Natural killer cell (primary cell): ENCODE measurements around the gene VSNL1. TPM values are rescaled to one million over a fixed set of nuclear protein-coding genes. Genes with fewer than 3 reads are reported as not detected.

Source experiments
- ATAC-seq, 3 donors: fragments of 150-1000 bp in 2 of 3; fragments of 200-7000 bp in 1 of 3; cut with Tn5 transposase; 1 replicate in 1 of 3; 2 replicates in 2 of 3; pipeline ENCODE4 v1.10.0; 2021; ENCODE audit warnings: mild to moderate bottlenecking in 2 of 3, moderate library complexity in 2 of 3
- DNase-seq, 2 donors: peaks; one replicate each; pipeline versions ENCODE4 v3.0.0 to v3.0.0-alpha.2; 2013 to 2021; ENCODE audit warnings: mixed read lengths in 1 of 2
- H3K27ac ChIP-seq: one replicate; pipeline ENCODE4 v1.5.1; 2013; ENCODE audit warnings: mild to moderate bottlenecking, low read length
- H3K27me3 ChIP-seq: one replicate; pipeline ENCODE4 v1.6.1; 2013; ENCODE audit warnings: low read length; ENCODE audit not compliant: control insufficient read depth, insufficient read depth
- H3K36me3 ChIP-seq: one replicate; pipeline ENCODE4 v1.6.1; 2013; ENCODE audit warnings: low read length; ENCODE audit not compliant: control insufficient read depth, insufficient read depth
- H3K4me1 ChIP-seq: one replicate; pipeline ENCODE4 v1.6.1; 2013; ENCODE audit warnings: low read length; ENCODE audit not compliant: control insufficient read depth, insufficient read depth
- H3K4me3 ChIP-seq: one replicate; pipeline ENCODE4 v1.5.1; 2013; ENCODE audit warnings: low read length
- H3K9me3 ChIP-seq: one replicate; pipeline ENCODE4 v1.6.1; 2013; ENCODE audit warnings: low read length; ENCODE audit not compliant: control insufficient read depth, insufficient read depth
- H3K27ac Mint-ChIP-seq, 2 donors: one replicate each; pipeline ENCODE4 v1.8.0; 2022; ENCODE audit warnings: mild to moderate bottlenecking in 2 of 2, mixed read lengths in 2 of 2, moderate library complexity in 1 of 2
- H3K27me3 Mint-ChIP-seq, 2 donors: one replicate each; pipeline ENCODE4 v1.8.0; 2022; ENCODE audit warnings: low read depth in 2 of 2, mixed read lengths in 2 of 2
- H3K36me3 Mint-ChIP-seq: one replicate; pipeline ENCODE4 v1.8.0; 2022; ENCODE audit warnings: mixed read lengths
- H3K4me1 Mint-ChIP-seq, 2 donors: one replicate each; pipeline ENCODE4 v1.8.0; 2022; ENCODE audit warnings: mixed read lengths in 2 of 2
- H3K4me3 Mint-ChIP-seq: one replicate; pipeline ENCODE4 v1.8.0; 2022; ENCODE audit warnings: mild to moderate bottlenecking, moderate library complexity, mixed read lengths
- H3K9me3 Mint-ChIP-seq, 2 donors: one replicate each; pipeline ENCODE4 v1.8.0; 2022; ENCODE audit warnings: mixed read lengths in 2 of 2
- WGBS: methylation state at CpG from one replicate; pipeline ENCODE4 v1.1.7; 2013; ENCODE audit warnings: missing lambda C conversion rate; ENCODE audit not compliant: insufficient coverage; 5-methylcytosine and 5-hydroxymethylcytosine counted together
- intact Hi-C: fragments of 100-400 bp; cut with micrococcal nuclease; formaldehyde crosslinking; loops from one replicate; pipeline ENCODE4 v1.14.2; 2022
- total RNA-seq, 4 donors: library from RNA; stranded (reverse); fragments of 120-200 nt in 1 of 4; gene quantifications; one replicate each; pipeline versions ENCODE4 v1.2.3 to v1.2.4, GENCODE V29; 2013 to 2022
- TF ChIP-seq, protein P1 (sequence below): fragments of 200-600 bp; IDR thresholded peaks from one replicate; pipeline ENCODE4 v1.8.0; 2022; ENCODE audit warnings: antibody characterized with exemption

The VSNL1 gene
- total RNA-seq, 3 donors from 2014 or later (not counting 1 experiment from before 2014, with no cell fraction given) = not detected

DNA sequence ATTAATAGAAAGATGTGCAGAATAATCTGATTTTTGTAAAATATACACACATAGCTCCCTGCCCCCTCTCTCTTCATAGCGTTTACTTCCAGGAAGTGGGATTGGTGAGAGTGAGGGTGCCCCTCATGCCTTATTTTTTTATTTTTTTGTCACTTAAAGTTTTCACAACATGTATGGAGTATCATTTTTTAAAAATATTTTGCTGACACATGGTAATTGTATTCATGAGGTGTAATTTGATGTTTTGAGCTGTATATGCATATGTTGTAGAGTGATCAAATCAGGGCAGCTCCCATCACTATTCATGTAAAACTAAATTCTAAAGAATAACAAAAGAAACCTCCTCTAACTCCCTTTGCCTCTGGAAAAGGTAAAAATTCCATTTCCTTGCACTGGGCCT, 74.7 kb downstream of the VSNL1 start:
- Mint-ChIP-seq H3K4me1 (no peaks in the 10 kb centered on the region), H3K36me3 (no peaks in the 10 kb centered on the region), H3K9me3 (no peaks in the 10 kb centered on the region), H3K27me3 (peaks cover 6 to 10% of the 10 kb centered on the region in 2 donors), H3K4me3 (no peak overlapping the region), H3K27ac (no peak overlapping the region)
- Histone ChIP-seq H3K4me1 (no peaks in the 10 kb centered on the region), H3K36me3 (no peaks in the 10 kb centered on the region), H3K27ac (no peak overlapping the region), H3K9me3 (no peaks in the 10 kb centered on the region), H3K4me3 (no peak overlapping the region), H3K27me3 (no peaks in the 10 kb centered on the region)
- intact Hi-C loops = no loop called here
- WGBS = no CpG with 5 or more reads among the region's 1 CpG
- ATAC-seq (no peak), DNase-seq (no peak)
- TF ChIP-seq, protein P1, sequence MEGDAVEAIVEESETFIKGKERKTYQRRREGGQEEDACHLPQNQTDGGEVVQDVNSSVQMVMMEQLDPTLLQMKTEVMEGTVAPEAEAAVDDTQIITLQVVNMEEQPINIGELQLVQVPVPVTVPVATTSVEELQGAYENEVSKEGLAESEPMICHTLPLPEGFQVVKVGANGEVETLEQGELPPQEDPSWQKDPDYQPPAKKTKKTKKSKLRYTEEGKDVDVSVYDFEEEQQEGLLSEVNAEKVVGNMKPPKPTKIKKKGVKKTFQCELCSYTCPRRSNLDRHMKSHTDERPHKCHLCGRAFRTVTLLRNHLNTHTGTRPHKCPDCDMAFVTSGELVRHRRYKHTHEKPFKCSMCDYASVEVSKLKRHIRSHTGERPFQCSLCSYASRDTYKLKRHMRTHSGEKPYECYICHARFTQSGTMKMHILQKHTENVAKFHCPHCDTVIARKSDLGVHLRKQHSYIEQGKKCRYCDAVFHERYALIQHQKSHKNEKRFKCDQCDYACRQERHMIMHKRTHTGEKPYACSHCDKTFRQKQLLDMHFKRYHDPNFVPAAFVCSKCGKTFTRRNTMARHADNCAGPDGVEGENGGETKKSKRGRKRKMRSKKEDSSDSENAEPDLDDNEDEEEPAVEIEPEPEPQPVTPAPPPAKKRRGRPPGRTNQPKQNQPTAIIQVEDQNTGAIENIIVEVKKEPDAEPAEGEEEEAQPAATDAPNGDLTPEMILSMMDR = no peak

DNA sequence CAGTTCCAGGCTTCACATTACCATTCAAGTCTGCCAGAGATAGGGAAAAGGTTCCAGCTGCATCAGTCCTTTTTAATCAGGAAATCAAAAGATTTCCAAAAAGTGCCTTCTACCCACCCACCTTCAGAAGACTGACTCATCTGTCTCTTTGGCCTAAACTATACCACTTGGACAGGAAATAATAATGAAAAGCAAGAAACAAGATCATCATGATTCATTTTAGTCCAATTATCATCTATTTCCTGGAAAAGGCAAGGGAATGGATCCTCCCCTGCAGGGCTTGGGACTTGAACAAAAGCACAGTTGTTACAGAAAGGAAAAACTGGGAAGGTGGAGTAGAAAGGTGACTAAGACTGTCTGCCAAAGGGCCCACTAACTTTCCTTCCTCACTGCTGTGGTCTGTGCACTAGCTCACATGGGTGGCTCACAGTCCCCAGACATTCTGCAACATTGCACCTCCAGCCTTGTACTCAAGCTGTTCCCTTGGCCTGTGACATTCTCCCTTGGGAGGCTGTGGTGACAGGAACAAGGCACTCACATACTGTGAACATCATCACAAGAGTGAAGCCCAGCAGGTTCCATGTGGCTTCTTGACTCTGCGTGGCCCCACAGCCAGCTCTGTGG, 75.3 kb downstream of the VSNL1 start:
- H3K27me3 Mint-ChIP-seq = peaks cover 6 to 10% of the 10 kb centered on the region in 2 donors
- WGBS = 95% methylated on average over 1 of the region's 1 CpG
- no peaks in the 10 kb centered on the region for H3K36me3 Mint-ChIP-seq
- H3K4me3 ChIP-seq = no peak overlapping the region
- TF ChIP-seq, protein P1 = no peak
- no peak overlapping the region for H3K27ac ChIP-seq
- H3K4me1 ChIP-seq = no peaks in the 10 kb centered on the region
- DNase-seq (no peak), ATAC-seq (no peak)
- intact Hi-C loops = no loop called here
- H3K36me3 ChIP-seq = no peaks in the 10 kb centered on the region
- H3K9me3 ChIP-seq = no peaks in the 10 kb centered on the region
- no peak overlapping the region for H3K27ac Mint-ChIP-seq
- no peaks in the 10 kb centered on the region for H3K9me3 Mint-ChIP-seq
- no peak overlapping the region for H3K4me3 Mint-ChIP-seq
- H3K27me3 ChIP-seq = no peaks in the 10 kb centered on the region
- H3K4me1 Mint-ChIP-seq = no peaks in the 10 kb centered on the region

DNA sequence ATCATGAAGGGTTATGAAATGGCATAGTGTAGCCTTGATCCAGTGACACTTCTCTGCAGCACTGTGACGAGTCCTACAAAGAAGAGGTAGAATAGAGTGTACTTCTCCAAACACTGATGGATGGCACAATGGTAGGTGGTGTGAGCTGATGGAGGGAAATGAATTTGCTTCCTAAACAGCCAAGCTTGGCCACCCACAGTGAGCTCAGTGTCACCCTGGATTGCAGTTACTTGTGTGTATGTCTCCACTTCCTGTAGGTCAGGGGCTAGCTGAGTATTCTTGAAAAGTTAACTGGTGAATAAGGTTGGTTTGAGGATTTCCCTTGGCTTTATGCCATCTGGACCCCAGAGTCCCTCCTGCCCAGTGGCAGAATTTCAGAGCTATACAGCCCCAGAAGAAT, 75.9 kb downstream of the VSNL1 start:
- Histone ChIP-seq H3K36me3 (no peaks in the 10 kb centered on the region), H3K9me3 (no peaks in the 10 kb centered on the region), H3K27ac (no peak overlapping the region), H3K4me3 (no peak overlapping the region), H3K4me1 (no peaks in the 10 kb centered on the region), H3K27me3 (no peaks in the 10 kb centered on the region)
- Mint-ChIP-seq H3K4me1 (no peaks in the 10 kb centered on the region), H3K4me3 (no peak overlapping the region), H3K27ac (no peak overlapping the region), H3K9me3 (no peaks in the 10 kb centered on the region), H3K36me3 (no peaks in the 10 kb centered on the region), H3K27me3 (peaks cover 6 to 10% of the 10 kb centered on the region in 2 donors)
- 95% methylated on average over 1 of the region's 1 CpG for WGBS
- intact Hi-C loops = no loop called here
- TF ChIP-seq, protein P1 = no peak
- ATAC-seq (no peak), DNase-seq (no peak)

DNA sequence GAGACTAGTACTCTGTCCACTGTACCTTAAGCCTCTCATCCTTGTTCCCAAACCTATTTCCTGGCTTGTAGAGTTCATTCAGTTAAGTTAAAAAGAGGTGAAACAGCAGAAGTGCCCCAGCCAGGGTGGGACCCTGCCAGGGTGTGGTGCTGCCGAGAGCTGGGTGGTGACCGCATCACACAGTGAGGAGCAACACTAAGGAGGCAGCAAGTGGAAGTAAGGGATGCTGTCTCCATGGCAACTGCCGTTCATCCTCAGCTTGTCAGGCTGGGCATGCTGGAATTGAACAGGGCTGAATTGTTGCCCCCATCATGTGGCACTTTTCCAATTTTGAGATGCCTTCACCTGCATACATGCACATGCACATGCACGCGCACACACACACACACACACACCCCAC, 77.0 kb downstream of the VSNL1 start:
- Histone ChIP-seq H3K27me3 (no peaks in the 10 kb centered on the region), H3K4me1 (no peaks in the 10 kb centered on the region), H3K9me3 (no peaks in the 10 kb centered on the region), H3K4me3 (no peak overlapping the region), H3K36me3 (no peaks in the 10 kb centered on the region), H3K27ac (no peak overlapping the region)
- intact Hi-C loops = no loop called here
- Mint-ChIP-seq H3K4me3 (no peak overlapping the region), H3K27me3 (peaks cover 6 to 10% of the 10 kb centered on the region in 2 donors), H3K36me3 (no peaks in the 10 kb centered on the region), H3K4me1 (no peaks in the 10 kb centered on the region), H3K27ac (no peak overlapping the region), H3K9me3 (no peaks in the 10 kb centered on the region)
- TF ChIP-seq, protein P1 = no peak
- ATAC-seq (no peak), DNase-seq (no peak)
- 93% methylated on average over 5 of the region's 5 CpGs for WGBS
